ENCODE results near the gene TUBAL3. TPM values are rescaled to one million over a fixed set of nuclear protein-coding genes. Genes with fewer than 3 reads are reported as not detected.

The TUBAL3 gene
- total RNA-seq, 4 donors from 2014 or later, result 0.36 to 1.7 TPM; not detected in 2

GRCh38 chr10:5361966-5362365, 42.7 kb downstream of the TUBAL3 start:
- Histone ChIP-seq H3K27me3 (peaks cover 32% of the 10 kb centered on the region), H3K4me3 (no peak overlapping the region), H3K9me3 (no peaks in the 10 kb centered on the region), H3K4me1 (no peaks in the 10 kb centered on the region), H3K36me3 (no peaks in the 10 kb centered on the region), H3K27ac (no peak overlapping the region)
- DNase-seq (ENCODE audit: low spot score in 2 of 2), result no peak
- TF ChIP-seq EP300 (IDR thresholded peaks at IDR 0.05) (no peak), POLR2A (IDR thresholded peaks at IDR 0.05) (no peak), CTCF (IDR thresholded peaks at IDR 0.05) (no peak), POLR2AphosphoS5 (IDR thresholded peaks at IDR 0.05) (no peak)
- WGBS, result 87% methylated on average over 4 of the region's 4 CpGs

- Histone ChIP-seq H3K27me3 (peaks cover 24% of the 10 kb centered on the region), H3K36me3 (no peaks in the 10 kb centered on the region), H3K9me3 (no peaks in the 10 kb centered on the region), H3K27ac (no peak overlapping the region), H3K4me1 (no peaks in the 10 kb centered on the region), H3K4me3 (no peak overlapping the region)
- 45% methylated on average over 7 of the region's 7 CpGs for WGBS
- no peak for DNase-seq (ENCODE audit: low spot score in 2 of 2)
- TF ChIP-seq CTCF (IDR thresholded peaks at IDR 0.05) (no peak), EP300 (IDR thresholded peaks at IDR 0.05) (no peak), POLR2A (IDR thresholded peaks at IDR 0.05) (no peak), POLR2AphosphoS5 (IDR thresholded peaks at IDR 0.05) (no peak)
Measured at GRCh38 chr10:5360318-5360915, 44.2 kb downstream of the TUBAL3 start.

GRCh38 chr10:5356302-5356763, 48.3 kb downstream of the TUBAL3 start:
- H3K27ac ChIP-seq, result no peak overlapping the region
- DNase-seq (ENCODE audit: low spot score in 2 of 2), result no peak
- WGBS, result 90% methylated on average over 4 of the region's 4 CpGs
- H3K4me1 ChIP-seq, result no peaks in the 10 kb centered on the region
- peaks cover under 1% of the 10 kb centered on the region for H3K27me3 ChIP-seq
- H3K36me3 ChIP-seq, result no peaks in the 10 kb centered on the region
- no peak overlapping the region for H3K4me3 ChIP-seq
- no peak for TF ChIP-seq EP300 (IDR thresholded peaks at IDR 0.05)
- TF ChIP-seq CTCF (IDR thresholded peaks at IDR 0.05), result no peak
- no peak for TF ChIP-seq POLR2A (IDR thresholded peaks at IDR 0.05)
- TF ChIP-seq POLR2AphosphoS5 (IDR thresholded peaks at IDR 0.05), result no peak
- H3K9me3 ChIP-seq, result no peaks in the 10 kb centered on the region

GRCh38 chr10:5355594-5356301, 48.9 kb downstream of the TUBAL3 start:
- Histone ChIP-seq H3K27ac (no peak overlapping the region), H3K27me3 (no peaks in the 10 kb centered on the region), H3K36me3 (no peaks in the 10 kb centered on the region), H3K4me1 (no peaks in the 10 kb centered on the region), H3K9me3 (no peaks in the 10 kb centered on the region), H3K4me3 (no peak overlapping the region)
- no peak for DNase-seq (ENCODE audit: low spot score in 2 of 2)
- no peak for TF ChIP-seq CTCF (IDR thresholded peaks at IDR 0.05)
- TF ChIP-seq POLR2AphosphoS5 (IDR thresholded peaks at IDR 0.05), result no peak
- TF ChIP-seq POLR2A (IDR thresholded peaks at IDR 0.05), result no peak
- TF ChIP-seq EP300 (IDR thresholded peaks at IDR 0.05), result no peak
- WGBS, result 89% methylated on average over 6 of the region's 6 CpGs

- Histone ChIP-seq H3K36me3 (no peaks in the 10 kb centered on the region), H3K4me1 (no peaks in the 10 kb centered on the region), H3K27me3 (no peaks in the 10 kb centered on the region), H3K27ac (no peak overlapping the region), H3K9me3 (no peaks in the 10 kb centered on the region), H3K4me3 (no peak overlapping the region)
- DNase-seq (ENCODE audit: low spot score in 2 of 2), result no peak
- 63% methylated on average over 3 of the region's 3 CpGs for WGBS
- TF ChIP-seq EP300 (IDR thresholded peaks at IDR 0.05) (no peak), POLR2A (IDR thresholded peaks at IDR 0.05) (no peak), POLR2AphosphoS5 (IDR thresholded peaks at IDR 0.05) (no peak), CTCF (IDR thresholded peaks at IDR 0.05) (no peak)
Measured at GRCh38 chr10:5354068-5354467, 50.6 kb downstream of the TUBAL3 start.

Measured in suprapubic skin (tissue), 4 donors.